GM21526 (cell line): ENCODE data around the gene BCL11A.

Source experiments
- ATAC-seq: cut with Tn5 transposase; IDR thresholded peaks from one replicate; pipeline ENCODE4 v1.9.1; 2021; ENCODE audit warnings: moderate library complexity; ENCODE audit not compliant: unreplicated experiment, low FRiP score

The BCL11A gene

GRCh38 chr2:60413069-60413813, 140.2 kb downstream of the BCL11A start:
- peak; percentile 42 for ATAC-seq

- no peak for ATAC-seq
These were observed 140.8 kb downstream of the BCL11A start for GRCh38 chr2:60412620-60413019.

GRCh38 chr2:60412027-60412426, 141.4 kb downstream of the BCL11A start:
- ATAC-seq: no peak

- no peak for ATAC-seq
These were observed 142.2 kb downstream of the BCL11A start for GRCh38 chr2:60411295-60411694.

- ATAC-seq: no peak
These were observed 142.9 kb downstream of the BCL11A start for GRCh38 chr2:60410456-60411146.

DNA sequence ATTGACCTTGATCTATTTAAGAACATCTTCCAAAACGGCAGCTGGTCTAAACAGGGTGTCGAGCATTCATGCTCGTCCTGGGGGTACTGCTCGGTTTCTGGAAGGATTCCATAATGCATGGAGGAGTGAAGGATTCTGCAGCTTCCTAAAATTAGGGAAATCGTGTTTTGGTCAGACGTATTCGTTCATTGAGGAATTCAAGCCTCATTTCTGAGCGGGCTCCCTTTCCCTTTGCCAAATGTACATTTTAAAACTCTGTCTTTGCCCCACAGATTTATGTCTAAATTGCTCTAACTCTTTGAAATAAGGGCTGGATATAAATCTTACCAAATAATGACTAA, 144.0 kb downstream of the BCL11A start:
- ATAC-seq: no peak

DNA sequence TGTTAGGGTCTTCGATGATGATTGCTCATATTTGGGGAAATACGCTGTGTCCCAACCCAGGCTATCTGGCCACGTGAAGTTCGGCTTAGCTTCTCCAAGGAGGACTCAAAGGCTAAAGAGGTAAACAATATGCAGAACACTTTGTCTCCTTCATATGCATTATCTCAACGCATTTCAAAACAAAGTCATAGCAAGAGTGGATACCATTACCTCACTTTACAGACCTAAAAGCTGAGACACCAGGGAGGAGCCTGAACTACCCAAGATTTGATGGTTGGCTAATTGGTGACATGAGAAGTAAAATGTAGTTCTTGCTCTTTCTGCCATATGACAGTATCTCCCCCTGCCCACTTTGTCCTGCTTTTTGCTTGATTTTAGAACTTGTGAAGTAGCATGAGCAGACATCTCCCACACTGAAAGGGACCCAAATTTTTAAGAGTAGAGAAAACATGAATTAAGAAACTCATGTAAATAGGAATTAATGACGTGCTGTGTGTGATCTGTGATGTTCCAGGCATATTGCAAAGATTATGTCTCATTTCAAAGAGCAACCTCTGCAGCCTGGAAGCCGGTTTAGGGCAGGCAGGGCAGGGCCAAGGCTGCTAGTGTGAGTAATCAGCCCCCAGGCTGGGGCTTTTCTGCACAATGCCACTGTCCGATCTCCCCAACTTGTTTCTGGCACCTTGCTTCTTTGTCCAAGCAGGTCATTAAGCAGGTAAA, 144.5 kb downstream of the BCL11A start:
- ATAC-seq: no peak

DNA sequence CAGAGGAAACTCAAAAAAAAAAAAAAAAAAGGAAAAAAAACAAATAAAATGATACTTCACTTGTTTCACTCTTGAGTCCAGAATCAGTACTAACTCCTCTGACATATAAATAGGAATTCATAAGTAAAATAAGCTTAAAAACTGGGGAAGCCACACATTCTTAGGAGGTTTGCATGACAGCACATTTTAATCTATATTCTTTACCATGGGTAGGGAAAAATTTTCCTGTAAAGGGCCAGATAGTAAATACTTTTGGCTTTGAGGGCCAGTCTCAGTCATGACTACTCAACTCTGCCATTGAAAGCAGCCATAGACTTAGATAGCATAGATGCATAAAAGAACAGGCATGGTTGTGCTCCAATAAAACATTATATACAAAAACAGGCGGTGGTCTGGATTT, 145.2 kb downstream of the BCL11A start:
- no peak for ATAC-seq

- ATAC-seq: no peak
These were observed 146.1 kb downstream of the BCL11A start for GRCh38 chr2:60407398-60407797.

GRCh38 chr2:60406192-60406591, 147.3 kb downstream of the BCL11A start:
- no peak for ATAC-seq

GRCh38 chr2:60405271-60405919, 148.1 kb downstream of the BCL11A start:
- no peak for ATAC-seq
